ENCODE measurements around the gene CELA1.

- TF ChIP-seq FOXP2 (optimal IDR thresholded peaks at IDR 0.05; ENCODE audit: borderline replicate concordance, extremely low read depth, extremely low read length, insufficient read depth) (no peak), POLR2AphosphoS5 (IDR thresholded peaks at IDR 0.05; ENCODE audit: low read depth, low read length) (no peak)
Observed at GRCh38 chr12:51330186-51330585, 16.3 kb downstream of the CELA1 start.
